Sigmoid colon (tissue), 7 donors: ENCODE results near the gene HOXD11. TPM values are rescaled to one million over a fixed set of nuclear protein-coding genes. Genes with fewer than 3 reads are reported as not detected.

Experiments used
- DNase-seq: peaks from one replicate; pipeline ENCODE4 v3.0.0-alpha.2; 2019
- H3K27ac ChIP-seq, 4 donors: fragments of 200-600 bp; sonication (generic); one replicate each; pipeline ENCODE4 v1.5.1; 2016 to 2019; ENCODE audit warnings: mild to moderate bottlenecking in 1 of 4
- H3K27me3 ChIP-seq, 3 donors: fragments of 200-600 bp; sonication (generic); one replicate each; pipeline ENCODE4 v1.5.1; 2019; ENCODE audit warnings: mild to moderate bottlenecking in 1 of 3
- H3K36me3 ChIP-seq, 4 donors: fragments of 200-600 bp; sonication (generic); one replicate each; pipeline ENCODE4 v1.5.1; 2016 to 2019
- H3K4me1 ChIP-seq, 4 donors: fragments of 200-600 bp; sonication (generic); one replicate each; pipeline ENCODE4 v1.5.1; 2017 to 2019
- H3K4me3 ChIP-seq, 4 donors: fragments of 200-600 bp; sonication (generic); one replicate each; pipeline ENCODE4 v1.5.1; 2017 to 2019; ENCODE audit warnings: mild to moderate bottlenecking in 2 of 4, moderate library complexity in 1 of 4
- H3K9me3 ChIP-seq, 4 donors: fragments of 200-600 bp in 3 of 4; sonication (generic) in 3 of 4; one replicate each; pipeline versions ENCODE4 v1.5.1 to v1.6.1; 2013 to 2019
- CTCF ChIP-seq, 4 experiments: fragments of 450-650 bp in 3 of 4; fragments of 200-600 bp in 1 of 4; IDR thresholded peaks; one replicate each; pipeline ENCODE4 v1.5.1; 2016 to 2019; ENCODE audit warnings: antibody characterized with exemption in 4 of 4, mild to moderate bottlenecking in 3 of 4, moderate library complexity in 2 of 4
- EP300 ChIP-seq, 4 donors: sonication (generic); formaldehyde crosslinking; IDR thresholded peaks; one replicate each; pipeline ENCODE4 v1.6.1; 2017; ENCODE audit warnings: antibody characterized with exemption in 4 of 4
- POLR2A ChIP-seq, 2 donors: fragments of 450-650 bp; IDR thresholded peaks; one replicate each; pipeline ENCODE4 v1.6.1; 2016; ENCODE audit warnings: antibody characterized with exemption in 2 of 2, mild to moderate bottlenecking in 2 of 2, moderate library complexity in 2 of 2
- POLR2AphosphoS5 ChIP-seq, 4 donors: sonication (generic); formaldehyde crosslinking; IDR thresholded peaks; one replicate each; pipeline ENCODE4 v1.6.1; 2017; ENCODE audit warnings: antibody characterized with exemption in 4 of 4
- WGBS, 2 donors: extraction: QIAGEN DNeasy Blood & Tissue Kit; methylation state at CpG; one replicate each; pipeline ENCODE4 v1.1.7; 2013; 5-methylcytosine and 5-hydroxymethylcytosine counted together
- intact Hi-C: fragments of 100-400 bp; cut with DNase I; formaldehyde crosslinking; loops from one replicate; pipeline ENCODE4 v1.15.1; 2023
- polyA plus RNA-seq, 3 donors: library from polyadenylated mRNA; stranded (reverse); fragments of 200-250 nt; gene quantifications; one replicate each; pipeline ENCODE4 v1.2.3, GENCODE V29; 2013
- total RNA-seq, 4 donors: library from RNA; depleted of rRNA; stranded (reverse); fragments of >200 nt; gene quantifications; one replicate each; pipeline ENCODE4 v1.1.0, GENCODE V29; 2016
- donor health status: healthy with polysubstance abuse.
- donor health status: Bipolar disorder and iron deficiency.
- donor health status: healthy.

The HOXD11 gene
- total and polyA plus RNA-seq, 7 donors = 0.69 to 39.3 (median 18.3) TPM

GRCh38 chr2:176109946-176110345 is 2.9 kb downstream of the HOXD11 start:
- intact Hi-C loops = no loop called here
- DNase-seq = no peak
- Histone ChIP-seq H3K4me3 (no peak overlapping the region), H3K27me3 (peaks cover 0 to 76% (median 5%) of the 10 kb centered on the region in 3 donors), H3K4me1 (peaks cover 0 to 74% (median 44%) of the 10 kb centered on the region in 4 donors), H3K36me3 (peaks cover 0 to 18% (median 0%) of the 10 kb centered on the region in 4 donors), H3K27ac (peak overlapping the region in 1 of 4 donors; percentile 92), H3K9me3 (no peaks in the 10 kb centered on the region)
- 43 to 51% methylated on average over 4 of the region's 4 CpGs for WGBS, 2 donors
- TF ChIP-seq POLR2A (IDR thresholded peaks at IDR 0.05) = no peak
- no peak for TF ChIP-seq CTCF (IDR thresholded peaks at IDR 0.05)
- no peak for TF ChIP-seq EP300 (IDR thresholded peaks at IDR 0.05)
- no peak for TF ChIP-seq POLR2AphosphoS5 (IDR thresholded peaks at IDR 0.05)

- H3K4me1 ChIP-seq = peaks cover 0 to 74% (median 43%) of the 10 kb centered on the region in 4 donors
- H3K27ac ChIP-seq = peak overlapping the region in 1 of 4 donors; percentile 92
- TF ChIP-seq POLR2AphosphoS5 (IDR thresholded peaks at IDR 0.05) = peak in 1 of 4 donors; percentile 21
- TF ChIP-seq EP300 (IDR thresholded peaks at IDR 0.05) = no peak
- DNase-seq = no peak
- H3K27me3 ChIP-seq = peaks cover 0 to 73% (median 4%) of the 10 kb centered on the region in 3 donors
- no peaks in the 10 kb centered on the region for H3K9me3 ChIP-seq
- intact Hi-C loops = no loop called here
- H3K4me3 ChIP-seq = no peak overlapping the region
- WGBS, 2 donors = 33 to 41% methylated on average over 7 of the region's 7 CpGs
- H3K36me3 ChIP-seq = peaks cover 0 to 18% (median 0%) of the 10 kb centered on the region in 4 donors
These were observed 3.6 kb downstream of the HOXD11 start for GRCh38 chr2:176110415-176111308.

GRCh38 chr2:176111309-176111663 is 4.2 kb downstream of the HOXD11 start:
- peak overlapping the region in 3 of 4 donors; percentile 28 to 44 (median 41) for H3K27ac ChIP-seq
- H3K9me3 ChIP-seq = no peaks in the 10 kb centered on the region
- peaks cover 0 to 69% (median 42%) of the 10 kb centered on the region in 4 donors for H3K4me1 ChIP-seq
- TF ChIP-seq CTCF (IDR thresholded peaks at IDR 0.05) (peak; percentile 37 to 68 (median 59)), EP300 (IDR thresholded peaks at IDR 0.05) (no peak), POLR2A (IDR thresholded peaks at IDR 0.05) (no peak), POLR2AphosphoS5 (IDR thresholded peaks at IDR 0.05) (peak in 1 of 4 donors; percentile 14)
- intact Hi-C loops = no loop called here
- peaks cover 0 to 18% (median 0%) of the 10 kb centered on the region in 4 donors for H3K36me3 ChIP-seq
- peak overlapping the region in 2 of 4 donors; percentile 5 to 24 for H3K4me3 ChIP-seq
- peaks cover 0 to 73% (median 4%) of the 10 kb centered on the region in 3 donors for H3K27me3 ChIP-seq
- 3 to 9% methylated on average over 16 of the region's 16 CpGs for WGBS, 2 donors
- DNase-seq = no peak

GRCh38 chr2:176111846-176112374 is 4.8 kb downstream of the HOXD11 start:
- Histone ChIP-seq H3K36me3 (peaks cover 0 to 18% (median 0%) of the 10 kb centered on the region in 4 donors), H3K4me3 (peak overlapping the region in 3 of 4 donors; percentile 5 to 24 (median 23)), H3K27ac (peak overlapping the region in 3 of 4 donors; percentile 28 to 44 (median 41)), H3K4me1 (peaks cover 0 to 63% (median 40%) of the 10 kb centered on the region in 4 donors), H3K27me3 (peaks cover 0 to 67% (median 4%) of the 10 kb centered on the region in 3 donors), H3K9me3 (no peaks in the 10 kb centered on the region)
- DNase-seq = no peak
- 21 to 39% methylated on average over 29 of the region's 29 CpGs for WGBS, 2 donors
- TF ChIP-seq EP300 (IDR thresholded peaks at IDR 0.05) (no peak), POLR2AphosphoS5 (IDR thresholded peaks at IDR 0.05) (peak in 1 of 4 donors; percentile 4)
- intact Hi-C loops = no loop called here

- TF ChIP-seq POLR2A (IDR thresholded peaks at IDR 0.05) (no peak), POLR2AphosphoS5 (IDR thresholded peaks at IDR 0.05) (no peak), CTCF (IDR thresholded peaks at IDR 0.05) (no peak), EP300 (IDR thresholded peaks at IDR 0.05) (no peak)
- Histone ChIP-seq H3K4me1 (peaks cover 0 to 66% (median 41%) of the 10 kb centered on the region in 4 donors), H3K4me3 (peak overlapping the region in 2 of 4 donors; percentile 23 to 24), H3K9me3 (no peaks in the 10 kb centered on the region), H3K27ac (peak overlapping the region in 3 of 4 donors; percentile 28 to 44 (median 41)), H3K36me3 (peaks cover 0 to 18% (median 0%) of the 10 kb centered on the region in 4 donors), H3K27me3 (peaks cover 4 to 69% (median 4%) of the 10 kb centered on the region in 3 donors)
- WGBS, 2 donors = 35 to 69% methylated on average over 40 of the region's 40 CpGs
- DNase-seq = no peak
- intact Hi-C loops = no loop called here
These were observed 5.6 kb downstream of the HOXD11 start for GRCh38 chr2:176112375-176113302.
